Stimulated activated CD8-positive, alpha-beta memory T cell treated with anti-CD3 and anti-CD28 coated beads, Interleukin-15, amount 100 ng/mL, for 4 hours (primary cell): ENCODE data around the gene ARHGAP4.

Experiments used
- DNase-seq, 2 donors: peaks; one replicate each; pipeline ENCODE4 v3.0.0-alpha.2; 2020; ENCODE audit warnings: low read depth in 2 of 2

ARHGAP4 gene

DNA sequence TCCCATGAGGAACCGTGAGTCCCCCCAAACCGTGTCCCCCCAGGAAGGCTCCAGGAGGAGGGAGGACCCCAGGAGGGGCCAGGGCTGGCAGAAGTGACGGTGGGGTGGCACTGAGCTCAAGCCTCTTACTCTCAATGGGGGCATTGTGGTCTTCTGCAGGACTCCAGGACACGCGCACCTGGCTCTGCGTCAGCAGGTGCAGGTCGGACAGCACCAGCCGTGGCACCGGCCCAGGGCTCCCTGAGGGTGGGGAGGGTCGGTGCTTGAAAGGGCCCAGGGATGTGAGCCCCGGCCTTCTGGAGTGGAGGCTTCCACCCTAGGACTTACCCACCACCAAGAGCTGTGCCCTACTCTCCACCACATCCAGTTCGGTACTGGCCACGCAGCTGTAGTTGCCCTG is 58.4 kb downstream of the ARHGAP4 start:
- no peak for DNase-seq

GRCh38 chrX:153867139-153867538 is 58.9 kb downstream of the ARHGAP4 start:
- no peak for DNase-seq

DNA sequence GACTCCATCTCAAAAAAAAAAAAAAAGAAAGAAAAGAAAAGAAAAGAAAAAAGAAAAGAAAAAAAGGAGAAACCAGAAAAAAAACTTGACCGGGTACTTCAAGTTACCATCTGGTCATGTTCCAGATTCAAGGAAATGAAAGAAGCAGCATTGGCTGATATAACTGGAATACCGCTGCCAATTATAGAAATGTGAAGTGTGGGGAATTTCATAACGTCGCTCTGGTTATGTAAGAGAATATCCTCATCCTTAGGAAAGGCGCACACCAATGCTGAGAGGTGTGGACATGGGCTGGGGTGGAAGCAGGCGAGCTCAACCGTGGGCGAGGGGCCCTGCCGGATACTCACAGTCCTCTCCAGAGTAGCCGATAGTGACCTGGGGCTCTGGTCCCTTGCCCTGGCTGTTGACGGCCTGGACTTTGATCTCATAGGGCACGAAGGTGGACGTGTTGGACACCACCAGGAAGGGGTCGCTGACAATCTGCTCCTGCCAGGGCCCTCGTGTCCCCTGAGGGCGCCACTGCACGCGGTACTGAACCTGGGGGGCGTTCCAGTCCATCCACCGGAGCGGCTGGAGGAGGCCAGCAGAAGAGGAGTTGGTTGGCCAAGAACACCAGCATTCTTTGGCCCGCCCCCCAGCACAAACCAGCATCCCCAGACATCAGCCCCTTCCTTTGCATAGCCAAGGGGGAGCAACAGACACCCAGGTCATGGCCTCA is 59.6 kb downstream of the ARHGAP4 start:
- DNase-seq, result no peak

- DNase-seq, result no peak
Measured at GRCh38 chrX:153865685-153866084, 60.4 kb downstream of the ARHGAP4 start.

- no peak for DNase-seq
Measured at GRCh38 chrX:153865321-153865580, 60.8 kb downstream of the ARHGAP4 start.

GRCh38 chrX:153864561-153865320 is 61.3 kb downstream of the ARHGAP4 start:
- no peak for DNase-seq

- DNase-seq, result no peak
Measured at GRCh38 chrX:153864101-153864500, 62.0 kb downstream of the ARHGAP4 start.

DNA sequence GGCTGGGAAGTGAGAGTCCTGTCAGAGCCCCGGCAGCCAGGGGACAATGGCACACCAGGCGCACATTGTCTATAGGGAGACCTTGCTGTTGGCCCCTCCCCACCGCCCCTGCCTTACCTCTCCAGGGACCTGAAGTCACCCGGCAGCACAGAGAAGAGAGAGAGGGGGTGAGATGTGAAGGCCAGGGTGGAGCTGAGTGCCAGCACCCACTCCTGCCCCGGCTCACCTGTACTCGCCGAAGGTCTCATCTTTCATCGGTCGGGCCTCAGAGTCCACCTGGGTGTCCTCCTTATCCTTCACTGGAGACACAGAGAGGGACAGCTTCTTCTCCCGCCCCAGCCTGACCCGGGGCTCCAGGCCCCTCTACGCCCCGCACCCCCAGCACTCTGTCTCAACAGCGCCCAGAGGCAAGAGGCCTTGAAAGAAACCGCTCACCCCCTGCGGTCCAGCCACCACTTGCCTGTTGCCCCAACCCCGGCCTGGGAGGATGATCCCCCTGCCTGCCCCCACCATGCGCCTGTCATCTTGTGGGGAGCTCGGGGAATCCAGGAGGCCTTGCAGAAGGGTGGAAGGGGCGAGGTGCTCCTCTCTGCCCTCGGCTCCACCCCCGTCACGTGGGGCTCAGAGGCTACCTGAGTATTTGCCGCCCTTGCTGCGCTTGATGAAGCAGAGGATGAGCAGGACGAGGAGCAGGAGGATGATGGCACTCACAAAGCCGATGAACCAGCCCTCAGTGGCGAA is 62.6 kb downstream of the ARHGAP4 start:
- no peak for DNase-seq

- DNase-seq, result no peak
Measured at GRCh38 chrX:153862369-153863250, 63.5 kb downstream of the ARHGAP4 start.

- DNase-seq, result no peak
Measured at GRCh38 chrX:153861733-153862310, 64.2 kb downstream of the ARHGAP4 start.

DNA sequence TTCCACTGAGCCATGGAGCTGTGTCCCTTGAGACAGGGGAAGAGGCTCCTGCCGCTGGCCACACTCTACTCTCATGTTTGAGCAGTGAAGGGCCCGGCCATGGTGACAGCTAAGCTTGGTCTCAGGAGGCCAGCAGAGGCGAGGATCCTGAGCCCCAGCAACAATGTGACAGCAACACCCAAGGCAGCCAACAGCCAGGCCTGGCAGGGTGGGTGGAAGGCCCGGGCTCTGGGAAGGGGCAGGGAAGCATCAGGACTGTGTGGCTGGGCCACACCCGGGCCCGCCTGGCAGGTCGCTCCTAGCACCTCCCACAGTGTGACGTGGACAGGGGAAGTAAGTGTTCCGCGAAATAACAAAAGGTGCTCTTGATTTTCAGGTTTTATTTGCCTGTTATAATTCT is 64.9 kb downstream of the ARHGAP4 start:
- no peak for DNase-seq
